Measurements from ENCODE around the gene GSE1.
A peak's percentile ranks its signal among the peaks of the same experiment; 100 is the strongest.

- no peak for TF ChIP-seq JARID2 (CRISPR knock-in tag; IDR thresholded peaks at IDR 0.05; ENCODE audit: insufficient replicate concordance)
- TF ChIP-seq NCOR1 (IDR thresholded peaks at IDR 0.05; ENCODE audit: borderline replicate concordance, low read length) = no peak
- no peak for TF ChIP-seq CTCF (CRISPR knock-in tag; IDR thresholded peaks at IDR 0.05)
- no peak for TF ChIP-seq BHLHE40 (IDR thresholded peaks at IDR 0.05; ENCODE audit: low read length)
- no peak for TF ChIP-seq ZBTB49 (CRISPR knock-in tag; IDR thresholded peaks at IDR 0.05; ENCODE audit: borderline replicate concordance)
- peak; percentile 58 for TF ChIP-seq ZBTB38 (CRISPR knock-in tag; IDR thresholded peaks at IDR 0.05)
Observed at GRCh38 chr16:85646358-85646907, 33.3 kb downstream of the GSE1 start.
